CD4-positive, alpha-beta T cell (primary cell): Measurements from ENCODE around the gene NCK1. TPM values are rescaled to one million over a fixed set of nuclear protein-coding genes. Genes with fewer than 3 reads are reported as not detected.

Experiments
- ATAC-seq: fragments of 200-7000 bp; cut with Tn5 transposase; one replicate; pipeline ENCODE4 v1.10.0; 2022; ENCODE audit warnings: mild to moderate bottlenecking; ENCODE audit not compliant: poor library complexity
- CTCF ChIA-PET: fragments of 350-600 bp; sonication (Branson Sonifier 250); formaldehyde crosslinking; loops from one replicate; lab custom pipeline; 2021; ENCODE audit warnings: antibody characterized with exemption, inconsistent platforms; lab: Charles Lee
- POLR2A ChIA-PET: fragments of 350-600 bp; sonication (Branson Sonifier 250); formaldehyde crosslinking; loops from one replicate; lab custom pipeline; 2021; ENCODE audit warnings: antibody characterized with exemption, inconsistent platforms; lab: Charles Lee
- DNase-seq, 14 experiments: peaks; one replicate each; pipeline ENCODE4 v3.0.0-alpha.2; 2013 to 2020; ENCODE audit warnings: mixed read lengths in 2 of 14
- H3K27ac ChIP-seq, 2 donors: one replicate each; pipeline versions ENCODE4 v1.5.1 to v1.7.0; 2013; ENCODE audit warnings: low read length in 2 of 2, low read depth in 1 of 2, mild to moderate bottlenecking in 1 of 2
- H3K27me3 ChIP-seq, 2 experiments: 1 replicate in 1 of 2; 2 replicates in 1 of 2; pipeline versions ENCODE4 v1.6.1 to v1.7.0; 2013; ENCODE audit warnings: low read length in 2 of 2, control low read depth in 1 of 2, mild to moderate bottlenecking in 1 of 2, moderate library complexity in 1 of 2; ENCODE audit not compliant: insufficient read depth in 2 of 2, control insufficient read depth in 1 of 2
- H3K36me3 ChIP-seq: one replicate; pipeline ENCODE4 v1.6.1; 2013; ENCODE audit warnings: low read length, control low read depth; ENCODE audit not compliant: insufficient read depth
- H3K4me1 ChIP-seq: one replicate; pipeline ENCODE4 v1.6.1; 2013; ENCODE audit warnings: low read length, control low read depth; ENCODE audit not compliant: insufficient read depth
- H3K4me3 ChIP-seq: one replicate; pipeline ENCODE4 v1.5.1; 2013; ENCODE audit warnings: mild to moderate bottlenecking, low read length, moderate library complexity
- H3K9me3 ChIP-seq, 2 experiments: 1 replicate in 1 of 2; 2 replicates in 1 of 2; pipeline versions ENCODE4 v1.6.1 to v1.7.0; 2013; ENCODE audit warnings: low read length in 2 of 2, mild to moderate bottlenecking in 2 of 2, control low read depth in 1 of 2, moderate library complexity in 1 of 2; ENCODE audit not compliant: control insufficient read depth in 1 of 2, insufficient read depth in 1 of 2
- H3K27ac Mint-ChIP-seq: one replicate; pipeline ENCODE4 v1.8.0; 2020; ENCODE audit warnings: mixed read lengths
- H3K27me3 Mint-ChIP-seq: one replicate; pipeline ENCODE4 v1.8.0; 2021; ENCODE audit warnings: mixed read lengths
- H3K36me3 Mint-ChIP-seq: one replicate; pipeline ENCODE4 v1.8.0; 2021; ENCODE audit warnings: low read depth, mixed read lengths
- H3K4me1 Mint-ChIP-seq: one replicate; pipeline ENCODE4 v1.8.0; 2021; ENCODE audit warnings: low read depth, mixed read lengths
- H3K4me3 Mint-ChIP-seq: one replicate; pipeline ENCODE4 v1.8.0; 2020; ENCODE audit warnings: mild to moderate bottlenecking, mixed read lengths
- H3K9me3 Mint-ChIP-seq: one replicate; pipeline ENCODE4 v1.8.0; 2020; ENCODE audit warnings: mixed read lengths
- CTCF ChIP-seq: fragments of 200-600 bp; IDR thresholded peaks from one replicate; pipeline ENCODE4 v1.8.0; 2022; ENCODE audit warnings: antibody characterized with exemption, mild to moderate bottlenecking
- intact Hi-C, 2 experiments: fragments of 100-400 bp; cut with DNase I in 1 of 2; cut with micrococcal nuclease in 1 of 2; formaldehyde crosslinking; loops; one replicate each; pipeline versions ENCODE4 v1.15.1 to v1.9.0; 2023 to 2025; cut with DNase I, micrococcal nuclease
- total RNA-seq, 174 experiments: library from RNA in 2 of 174; stranded (reverse) in 2 of 174; gene quantifications; one replicate each; pipeline ENCODE4 v1.2.3 and lab custom pipeline; 2021 to 2026

NCK1 gene
- total RNA-seq, 2 experiments from 2014 or later = 52.9 to 55.0 TPM

GRCh38 chr3:136952292-136952691, 90.3 kb downstream of the NCK1 start:
- Mint-ChIP-seq H3K9me3 (no peaks in the 10 kb centered on the region), H3K27ac (peak overlapping the region; percentile 14), H3K27me3 (no peaks in the 10 kb centered on the region), H3K4me3 (no peak overlapping the region), H3K4me1 (peaks cover 23% of the 10 kb centered on the region), H3K36me3 (peaks cover 12% of the 10 kb centered on the region)
- POLR2A ChIA-PET = interaction anchor here (1.9 kb wide), 1 partner anchor 89 kb away, joined by 6 read pairs; no protein-coding TSS in a partner anchor
- ATAC-seq = no peak
- intact Hi-C loops = no loop called here
- no peak for TF ChIP-seq CTCF
- Histone ChIP-seq H3K36me3 (peaks cover 7% of the 10 kb centered on the region), H3K27ac (no peak overlapping the region), H3K27me3 (no peaks in the 10 kb centered on the region), H3K4me3 (no peak overlapping the region), H3K9me3 (no peaks in the 10 kb centered on the region), H3K4me1 (peaks cover 4% of the 10 kb centered on the region)
- CTCF ChIA-PET = interaction anchor here (1.0 kb wide), 1 partner anchor 13 kb away, joined by 3 read pairs; no protein-coding TSS in a partner anchor
- DNase-seq = no peak

- DNase-seq (no peak), ATAC-seq (no peak)
- Mint-ChIP-seq H3K9me3 (no peaks in the 10 kb centered on the region), H3K27ac (peak overlapping the region; percentile 21), H3K36me3 (no peaks in the 10 kb centered on the region), H3K4me1 (peaks cover 19% of the 10 kb centered on the region), H3K27me3 (no peaks in the 10 kb centered on the region), H3K4me3 (no peak overlapping the region)
- intact Hi-C loops = no loop called here
- Histone ChIP-seq H3K4me1 (peaks cover 4% of the 10 kb centered on the region), H3K4me3 (no peak overlapping the region), H3K27ac (no peak overlapping the region), H3K9me3 (no peaks in the 10 kb centered on the region), H3K27me3 (no peaks in the 10 kb centered on the region), H3K36me3 (no peaks in the 10 kb centered on the region)
- POLR2A ChIA-PET = no interaction called here
- TF ChIP-seq CTCF = no peak
- CTCF ChIA-PET = no interaction called here
These were observed 92.2 kb downstream of the NCK1 start for GRCh38 chr3:136954251-136954650.

GRCh38 chr3:136954980-136955780, 93.2 kb downstream of the NCK1 start:
- Histone ChIP-seq H3K4me3 (no peak overlapping the region), H3K9me3 (no peaks in the 10 kb centered on the region), H3K36me3 (no peaks in the 10 kb centered on the region), H3K4me1 (peaks cover 4% of the 10 kb centered on the region), H3K27me3 (no peaks in the 10 kb centered on the region), H3K27ac (no peak overlapping the region)
- ATAC-seq (no peak), DNase-seq (no peak)
- intact Hi-C loops = no loop called here
- Mint-ChIP-seq H3K36me3 (no peaks in the 10 kb centered on the region), H3K4me1 (peaks cover 18% of the 10 kb centered on the region), H3K27ac (peak overlapping the region; percentile 21), H3K27me3 (no peaks in the 10 kb centered on the region), H3K4me3 (no peak overlapping the region), H3K9me3 (no peaks in the 10 kb centered on the region)
- CTCF ChIA-PET = no interaction called here
- POLR2A ChIA-PET = no interaction called here
- no peak for TF ChIP-seq CTCF
